ENCODE data around the gene ECD. TPM values are rescaled to one million over a fixed set of nuclear protein-coding genes. Genes with fewer than 3 reads are reported as not detected.
A peak's percentile ranks its signal among the peaks of the same experiment; 100 is the strongest.

The ECD gene
- polyA plus RNA-seq, 3 donors, result 14.1 to 20.2 (median 16.7) TPM

- intact Hi-C loops (cut with micrococcal nuclease), result loop anchor here in 1 of 2 donors (10.0 kb wide), 1 partner anchor 52 kb away; no protein-coding TSS in a partner anchor
- peaks cover 55% of the 10 kb centered on the region for H4K20me1 ChIP-seq (ENCODE audit: insufficient read depth, low read length)
- H3K9me3 ChIP-seq (replicated peaks in 1 of 2; ENCODE audit: control insufficient read depth in 1 of 2, insufficient read depth in 1 of 2, low read length in 2 of 2), result no peaks in the 10 kb centered on the region
- no peaks in the 10 kb centered on the region for H3K9me3 Mint-ChIP-seq
- peaks cover 30% of the 10 kb centered on the region for H3K4me1 Mint-ChIP-seq
- peaks cover 0 to 4% of the 10 kb centered on the region in 2 donors for H3K36me3 ChIP-seq (replicated peaks in 1 of 2; ENCODE audit: control insufficient read depth in 1 of 2, insufficient read depth in 2 of 2, low read length in 2 of 2)
- H3K4me1 ChIP-seq (ENCODE audit: control insufficient read depth in 1 of 2, insufficient read depth in 2 of 2, low read length in 2 of 2), result peaks cover 16 to 26% of the 10 kb centered on the region in 2 donors
- no peak for DNase-seq
- no peaks in the 10 kb centered on the region for H3K27me3 Mint-ChIP-seq (ENCODE audit: low read depth in 3 of 3)
- H3K27ac Mint-ChIP-seq, result no peak overlapping the region
- peaks cover 3 to 5% of the 10 kb centered on the region in 2 donors for H3K36me3 Mint-ChIP-seq
- H3K27me3 ChIP-seq (ENCODE audit: control insufficient read depth in 2 of 2, insufficient read depth in 2 of 2, low read length in 2 of 2), result no peaks in the 10 kb centered on the region
- no peak overlapping the region for H3K4me3 Mint-ChIP-seq
- H2AFZ ChIP-seq (ENCODE audit: insufficient read depth, low read depth, low read length, poor library complexity, severe bottlenecking), result no peak overlapping the region
- H3K4me3 ChIP-seq (replicated peaks in 1 of 3; ENCODE audit: low read depth in 2 of 3, low read length in 3 of 3), result no peak overlapping the region
- H3K9ac ChIP-seq (ENCODE audit: insufficient read depth, low read length, poor library complexity, severe bottlenecking), result no peak overlapping the region
- no peak for TF ChIP-seq CTCF (IDR thresholded peaks at IDR 0.05)
- peaks cover 74% of the 10 kb centered on the region for H3K79me2 ChIP-seq (ENCODE audit: insufficient read depth, low read length)
- H3K4me2 ChIP-seq (replicated peaks; ENCODE audit: extremely low read depth, low read length, poor library complexity, severe bottlenecking), result no peak overlapping the region
- no peak overlapping the region for H3K27ac ChIP-seq (ENCODE audit: low read depth in 1 of 2, low read length in 2 of 2)
- 100% methylated on average over 2 of the region's 3 CpGs for WGBS (ENCODE audit: insufficient coverage)
Observed at GRCh38 chr10:73092830-73093229, 75.0 kb downstream of the ECD start.

- peaks cover 26% of the 10 kb centered on the region for H3K4me1 Mint-ChIP-seq
- H3K27me3 Mint-ChIP-seq (ENCODE audit: low read depth in 3 of 3), result no peaks in the 10 kb centered on the region
- TF ChIP-seq CTCF (IDR thresholded peaks at IDR 0.05), result no peak
- Histone ChIP-seq H3K27ac (ENCODE audit: low read depth in 1 of 2, low read length in 2 of 2) (no peak overlapping the region), H2AFZ (ENCODE audit: insufficient read depth, low read depth, low read length, poor library complexity, severe bottlenecking) (no peak overlapping the region), H3K9ac (ENCODE audit: insufficient read depth, low read length, poor library complexity, severe bottlenecking) (no peak overlapping the region), H3K9me3 (replicated peaks in 1 of 2; ENCODE audit: control insufficient read depth in 1 of 2, insufficient read depth in 1 of 2, low read length in 2 of 2) (no peaks in the 10 kb centered on the region), H3K4me3 (replicated peaks in 1 of 3; ENCODE audit: low read depth in 2 of 3, low read length in 3 of 3) (no peak overlapping the region), H3K36me3 (replicated peaks in 1 of 2; ENCODE audit: control insufficient read depth in 1 of 2, insufficient read depth in 2 of 2, low read length in 2 of 2) (peaks cover 0 to 4% of the 10 kb centered on the region in 2 donors), H3K79me2 (ENCODE audit: insufficient read depth, low read length) (peaks cover 78% of the 10 kb centered on the region), H3K4me1 (ENCODE audit: control insufficient read depth in 1 of 2, insufficient read depth in 2 of 2, low read length in 2 of 2) (peaks cover 3 to 5% of the 10 kb centered on the region in 2 donors), H4K20me1 (ENCODE audit: insufficient read depth, low read length) (peaks cover 86% of the 10 kb centered on the region), H3K27me3 (ENCODE audit: control insufficient read depth in 2 of 2, insufficient read depth in 2 of 2, low read length in 2 of 2) (no peaks in the 10 kb centered on the region), H3K4me2 (replicated peaks; ENCODE audit: extremely low read depth, low read length, poor library complexity, severe bottlenecking) (no peak overlapping the region)
- no peak overlapping the region for H3K4me3 Mint-ChIP-seq
- peaks cover 5 to 7% of the 10 kb centered on the region in 2 donors for H3K36me3 Mint-ChIP-seq
- peak overlapping the region in 2 of 7 donors; percentile 40 to 68 for H3K27ac Mint-ChIP-seq
- intact Hi-C loops (cut with micrococcal nuclease), result no loop called here
- no peaks in the 10 kb centered on the region for H3K9me3 Mint-ChIP-seq
- DNase-seq, result no peak
Observed at GRCh38 chr10:73088304-73088703, 79.5 kb downstream of the ECD start.
